Fibroblast of the conjunctiva (primary cell): Measurements from ENCODE around the gene CADPS.

Source experiments
- DNase-seq: peaks from one replicate; pipeline ENCODE4 v3.0.0-alpha.2; 2010; ENCODE audit warnings: low read depth

Gene CADPS

GRCh38 chr3:62501289-62501668 lies 373.9 kb downstream of the CADPS start:
- no peak for DNase-seq

- no peak for DNase-seq
These were observed 374.5 kb downstream of the CADPS start for GRCh38 chr3:62500556-62501288.

- no peak for DNase-seq
These were observed 378.1 kb downstream of the CADPS start for GRCh38 chr3:62497156-62497555.

- no peak for DNase-seq
These were observed 378.7 kb downstream of the CADPS start for GRCh38 chr3:62496503-62496902.

- DNase-seq = no peak
These were observed 382.0 kb downstream of the CADPS start for GRCh38 chr3:62493109-62493801.

GRCh38 chr3:62482961-62483360 lies 392.3 kb downstream of the CADPS start:
- no peak for DNase-seq

GRCh38 chr3:62481962-62482361 lies 393.3 kb downstream of the CADPS start:
- DNase-seq = no peak

- no peak for DNase-seq
These were observed 395.2 kb downstream of the CADPS start for GRCh38 chr3:62480056-62480455.

- no peak for DNase-seq
These were observed 395.9 kb downstream of the CADPS start for GRCh38 chr3:62479326-62479725.

GRCh38 chr3:62475306-62475705 lies 399.9 kb downstream of the CADPS start:
- DNase-seq = no peak

- no peak for DNase-seq
These were observed 407.1 kb downstream of the CADPS start for GRCh38 chr3:62467966-62468722.

- DNase-seq = no peak
These were observed 412.4 kb downstream of the CADPS start for GRCh38 chr3:62462788-62463187.

- no peak for DNase-seq
These were observed 413.0 kb downstream of the CADPS start for GRCh38 chr3:62462104-62462762.

- DNase-seq = no peak
These were observed 420.3 kb downstream of the CADPS start for GRCh38 chr3:62454916-62455315.

GRCh38 chr3:62453448-62453847 lies 421.8 kb downstream of the CADPS start:
- no peak for DNase-seq

GRCh38 chr3:62451211-62451887 lies 423.9 kb downstream of the CADPS start:
- no peak for DNase-seq

GRCh38 chr3:62446337-62446940 lies 428.8 kb downstream of the CADPS start:
- DNase-seq = no peak

GRCh38 chr3:62445275-62445674 lies 429.9 kb downstream of the CADPS start:
- DNase-seq = peak; percentile 35

- no peak for DNase-seq
These were observed 435.2 kb downstream of the CADPS start for GRCh38 chr3:62439978-62440377.

- DNase-seq = no peak
These were observed 435.9 kb downstream of the CADPS start for GRCh38 chr3:62439176-62439813.

GRCh38 chr3:62436785-62437184 lies 438.4 kb downstream of the CADPS start:
- no peak for DNase-seq
